OCI-LY7 (cell line): ENCODE results near the gene PPP1R9A.

ENCODE experiments used
- CTCF ChIP-seq: fragments of 200-600 bp; sonication (generic); conservative IDR thresholded peaks from 2 replicates; pipeline ENCODE4 v1.5.1; 2014; ENCODE audit warnings: mild to moderate bottlenecking, antibody characterized with exemption, low read length, moderate library complexity, mixed read lengths
- EZH2phosphoT487 ChIP-seq: fragments of 200-600 bp; sonication (generic); IDR thresholded peaks from 2 replicates; pipeline ENCODE4 v1.6.1; 2018; ENCODE audit warnings: low read depth, borderline replicate concordance, mild to moderate bottlenecking, mixed run types, antibody characterized with exemption, low read length, moderate library complexity, mixed read lengths

GRCh38 chr7:95245828-95246500, 338.6 kb downstream of the PPP1R9A start:
- no peak for TF ChIP-seq CTCF
- TF ChIP-seq EZH2phosphoT487, result no peak
